ENCODE results near the gene PTGIR. TPM values are rescaled to one million over a fixed set of nuclear protein-coding genes. Genes with fewer than 3 reads are reported as not detected.

The PTGIR gene
- total RNA-seq, 2 experiments from 2014 or later, result 16.3 to 17.2 TPM

DNA sequence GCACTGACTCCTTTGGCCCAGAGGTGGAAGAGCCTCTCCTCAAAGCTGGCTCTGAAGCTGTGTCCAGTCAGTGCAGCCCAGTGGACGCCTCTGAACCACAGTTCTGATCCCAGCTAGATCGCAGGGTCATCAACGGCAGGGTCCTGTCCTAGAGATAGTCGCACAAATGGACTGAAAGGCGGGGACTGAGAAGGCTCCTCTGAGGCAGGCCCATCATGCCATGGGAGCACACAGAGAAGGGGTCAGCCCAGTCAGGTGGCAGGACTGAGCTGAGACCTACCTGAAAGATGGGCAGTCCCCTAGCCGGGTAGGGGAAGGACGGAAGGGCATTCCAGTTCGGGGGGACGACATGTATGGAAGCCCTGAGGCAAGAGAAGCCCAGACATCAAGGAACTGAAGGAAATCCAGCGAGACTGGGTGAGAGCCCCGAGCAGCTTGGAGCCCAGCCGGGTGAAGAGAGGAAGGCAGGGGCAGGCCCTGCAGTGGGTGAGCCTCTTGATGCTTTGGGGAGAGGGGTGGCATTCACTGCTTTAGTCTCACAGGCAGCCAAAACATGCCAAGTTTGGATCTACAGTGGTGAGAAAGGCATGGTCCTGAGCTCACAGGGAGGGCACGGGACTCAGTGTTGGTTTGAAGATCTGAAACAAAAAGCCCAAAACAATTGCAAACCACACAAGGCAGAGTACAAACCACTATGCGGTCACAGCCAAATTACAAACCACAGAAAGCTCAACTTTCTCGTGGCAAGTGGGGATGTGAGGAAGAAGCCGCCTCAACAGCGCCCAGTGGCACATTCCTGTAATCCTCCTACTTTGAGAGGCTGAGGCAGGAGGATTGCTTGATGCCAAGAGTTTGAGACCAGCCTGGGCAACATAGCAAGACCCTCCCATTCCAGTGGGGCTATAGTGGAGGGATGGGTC, 13.8 kb downstream of the PTGIR start:
- intact Hi-C loops (cut with micrococcal nuclease), result no loop called here
- Mint-ChIP-seq H3K4me1 (ENCODE audit: low read depth) (peaks cover 65% of the 10 kb centered on the region), H3K27ac (peak overlapping the region; percentile 80), H3K9me3 (no peaks in the 10 kb centered on the region), H3K27me3 (ENCODE audit: low read depth) (no peaks in the 10 kb centered on the region), H3K4me3 (peak overlapping the region; percentile 7), H3K36me3 (ENCODE audit: low read depth) (peaks cover 46% of the 10 kb centered on the region)
- CTCF ChIA-PET, result interaction anchor here (0.6 to 10.9 kb wide), 8 partner anchors 9 to 140 kb away, joined by 3 to 178 read pairs (median 5); partner anchors contain the start of gene DACT3
- peak; percentile 61 for DNase-seq

DNA sequence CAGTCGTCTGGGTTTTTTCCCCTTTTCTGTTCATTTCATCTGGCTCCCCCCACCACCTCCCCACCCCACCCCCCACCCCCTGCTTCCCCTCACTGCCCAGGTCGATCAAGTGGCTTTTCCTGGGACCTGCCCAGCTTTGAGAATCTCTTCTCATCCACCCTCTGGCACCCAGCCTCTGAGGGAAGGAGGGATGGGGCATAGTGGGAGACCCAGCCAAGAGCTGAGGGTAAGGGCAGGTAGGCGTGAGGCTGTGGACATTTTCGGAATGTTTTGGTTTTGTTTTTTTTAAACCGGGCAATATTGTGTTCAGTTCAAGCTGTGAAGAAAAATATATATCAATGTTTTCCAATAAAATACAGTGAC, 14.5 kb downstream of the PTGIR start:
- Mint-ChIP-seq H3K4me3 (no peak overlapping the region), H3K36me3 (ENCODE audit: low read depth) (peaks cover 46% of the 10 kb centered on the region), H3K27me3 (ENCODE audit: low read depth) (no peaks in the 10 kb centered on the region), H3K27ac (peak overlapping the region; percentile 80), H3K9me3 (no peaks in the 10 kb centered on the region), H3K4me1 (ENCODE audit: low read depth) (peaks cover 63% of the 10 kb centered on the region)
- no peak for DNase-seq
- intact Hi-C loops (cut with micrococcal nuclease), result no loop called here
- CTCF ChIA-PET, result interaction anchor here (1.3 to 10.9 kb wide), 3 partner anchors 51 to 141 kb away, joined by 3 to 178 read pairs (median 3); partner anchors contain the start of gene DACT3

DNA sequence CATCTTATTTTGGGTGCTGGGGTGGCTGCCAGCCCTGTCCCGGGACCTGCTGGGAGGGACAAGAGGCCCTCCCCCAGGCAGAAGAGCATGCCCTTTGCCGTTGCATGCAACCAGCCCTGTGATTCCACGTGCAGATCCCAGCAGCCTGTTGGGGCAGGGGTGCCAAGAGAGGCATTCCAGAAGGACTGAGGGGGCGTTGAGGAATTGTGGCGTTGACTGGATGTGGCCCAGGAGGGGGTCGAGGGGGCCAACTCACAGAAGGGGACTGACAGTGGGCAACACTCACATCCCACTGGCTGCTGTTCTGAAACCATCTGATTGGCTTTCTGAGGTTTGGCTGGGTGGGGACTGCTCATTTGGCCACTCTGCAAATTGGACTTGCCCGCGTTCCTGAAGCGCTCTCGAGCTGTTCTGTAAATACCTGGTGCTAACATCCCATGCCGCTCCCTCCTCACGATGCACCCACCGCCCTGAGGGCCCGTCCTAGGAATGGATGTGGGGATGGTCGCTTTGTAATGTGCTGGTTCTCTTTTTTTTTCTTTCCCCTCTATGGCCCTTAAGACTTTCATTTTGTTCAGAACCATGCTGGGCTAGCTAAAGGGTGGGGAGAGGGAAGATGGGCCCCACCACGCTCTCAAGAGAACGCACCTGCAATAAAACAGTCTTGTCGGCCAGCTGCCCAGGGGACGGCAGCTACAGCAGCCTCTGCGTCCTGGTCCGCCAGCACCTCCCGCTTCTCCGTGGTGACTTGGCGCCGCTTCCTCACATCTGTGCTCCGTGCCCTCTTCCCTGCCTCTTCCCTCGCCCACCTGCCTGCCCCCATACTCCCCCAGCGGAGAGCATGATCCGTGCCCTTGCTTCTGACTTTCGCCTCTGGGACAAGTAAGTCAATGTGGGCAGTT, 15.1 kb downstream of the PTGIR start:
- Mint-ChIP-seq H3K27me3 (ENCODE audit: low read depth) (no peaks in the 10 kb centered on the region), H3K4me1 (ENCODE audit: low read depth) (peaks cover 63% of the 10 kb centered on the region), H3K4me3 (no peak overlapping the region), H3K36me3 (ENCODE audit: low read depth) (peaks cover 46% of the 10 kb centered on the region), H3K9me3 (no peaks in the 10 kb centered on the region), H3K27ac (no peak overlapping the region)
- DNase-seq, result no peak
- CTCF ChIA-PET, result interaction anchor here (10.9 kb wide), 1 partner anchor 52 kb away, joined by 178 read pairs; the partner anchor contains the start of gene DACT3
- intact Hi-C loops (cut with micrococcal nuclease), result no loop called here

DNA sequence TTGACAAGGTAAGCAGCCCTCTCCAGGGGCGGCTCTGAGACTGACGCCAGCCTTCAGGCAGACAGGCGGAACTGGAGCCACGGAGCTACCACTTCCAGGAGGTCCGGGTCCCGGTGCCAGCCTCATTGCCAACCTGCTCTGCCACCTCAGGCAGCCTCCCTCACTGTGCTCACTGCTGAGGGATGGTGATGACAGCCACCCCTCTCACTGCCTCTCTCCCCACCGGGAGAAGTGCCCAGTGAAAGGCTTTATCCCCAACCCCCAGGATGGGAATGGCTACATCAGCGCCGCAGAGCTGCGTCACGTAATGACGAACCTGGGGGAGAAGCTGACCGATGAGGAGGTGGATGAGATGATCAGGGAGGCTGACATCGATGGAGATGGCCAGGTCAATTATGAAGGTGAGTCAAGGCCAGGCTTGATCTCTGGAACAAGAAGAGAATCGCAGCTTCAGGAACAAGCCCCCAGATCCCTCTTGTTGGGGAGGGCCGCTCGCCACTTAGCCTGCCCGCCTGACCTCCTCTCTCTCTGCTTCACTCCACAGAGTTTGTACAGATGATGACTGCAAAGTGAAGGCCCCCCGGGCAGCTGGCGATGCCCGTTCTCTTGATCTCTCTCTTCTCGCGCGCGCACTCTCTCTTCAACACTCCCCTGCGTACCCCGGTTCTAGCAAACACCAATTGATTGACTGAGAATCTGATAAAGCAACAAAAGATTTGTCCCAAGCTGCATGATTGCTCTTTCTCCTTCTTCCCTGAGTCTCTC, 16.1 kb downstream of the PTGIR start:
- Mint-ChIP-seq H3K27ac (peak overlapping the region; percentile 53), H3K27me3 (ENCODE audit: low read depth) (no peaks in the 10 kb centered on the region), H3K4me1 (ENCODE audit: low read depth) (peaks cover 62% of the 10 kb centered on the region), H3K36me3 (ENCODE audit: low read depth) (peaks cover 46% of the 10 kb centered on the region), H3K4me3 (no peak overlapping the region), H3K9me3 (no peaks in the 10 kb centered on the region)
- CTCF ChIA-PET, result no interaction called here
- no peak for DNase-seq
- intact Hi-C loops (cut with micrococcal nuclease), result no loop called here

DNA sequence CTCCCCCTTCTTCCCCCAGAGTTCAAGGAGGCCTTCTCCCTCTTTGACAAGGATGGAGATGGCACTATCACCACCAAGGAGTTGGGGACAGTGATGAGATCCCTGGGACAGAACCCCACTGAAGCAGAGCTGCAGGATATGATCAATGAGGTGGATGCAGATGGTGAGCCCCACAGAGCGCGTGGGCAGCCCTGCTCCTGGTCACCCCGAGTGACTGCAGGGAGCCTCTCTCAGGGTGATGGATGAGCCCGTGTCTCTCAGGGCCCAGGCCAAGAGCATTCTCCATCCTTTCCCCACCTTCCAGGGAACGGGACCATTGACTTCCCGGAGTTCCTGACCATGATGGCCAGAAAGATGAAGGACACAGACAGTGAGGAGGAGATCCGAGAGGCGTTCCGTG, 16.7 kb downstream of the PTGIR start:
- Mint-ChIP-seq H3K36me3 (ENCODE audit: low read depth) (peaks cover 50% of the 10 kb centered on the region), H3K27me3 (ENCODE audit: low read depth) (no peaks in the 10 kb centered on the region), H3K4me3 (no peak overlapping the region), H3K27ac (no peak overlapping the region), H3K4me1 (ENCODE audit: low read depth) (peaks cover 67% of the 10 kb centered on the region), H3K9me3 (no peaks in the 10 kb centered on the region)
- DNase-seq, result no peak
- CTCF ChIA-PET, result interaction anchor here (2.4 kb wide), 1 partner anchor 8 kb away, joined by 12 read pairs; no protein-coding TSS in a partner anchor
- intact Hi-C loops (cut with micrococcal nuclease), result no loop called here

DNA sequence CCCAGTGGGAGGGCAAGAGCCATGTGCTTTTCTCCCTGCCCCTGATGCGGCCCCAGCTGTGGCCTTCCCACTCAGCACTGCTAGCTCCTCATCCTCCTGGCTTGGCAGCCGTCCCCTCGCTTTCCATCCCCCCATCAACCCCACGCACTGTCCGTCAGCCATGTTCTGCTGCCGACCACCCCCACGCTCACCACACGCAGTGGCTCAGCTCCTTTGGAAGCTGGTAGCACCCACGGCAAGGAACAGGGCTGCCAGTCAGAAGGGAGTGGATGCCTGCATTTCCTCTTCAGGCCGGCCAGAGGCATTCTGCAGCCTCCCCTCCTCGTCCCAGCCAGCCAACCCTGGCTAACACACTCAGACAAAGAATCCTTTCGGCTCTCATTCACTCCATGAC, 17.4 kb downstream of the PTGIR start:
- no peak overlapping the region for H3K4me3 Mint-ChIP-seq
- intact Hi-C loops (cut with micrococcal nuclease), result no loop called here
- CTCF ChIA-PET, result interaction anchor here (1.0 to 2.4 kb wide), 4 partner anchors 9 to 121 kb away, joined by 3 to 12 read pairs (median 6); partner anchors contain the start of gene DACT3
- H3K27ac Mint-ChIP-seq, result peak overlapping the region; percentile 11
- H3K36me3 Mint-ChIP-seq (ENCODE audit: low read depth), result peaks cover 52% of the 10 kb centered on the region
- H3K27me3 Mint-ChIP-seq (ENCODE audit: low read depth), result no peaks in the 10 kb centered on the region
- H3K9me3 Mint-ChIP-seq, result no peaks in the 10 kb centered on the region
- DNase-seq, result no peak
- H3K4me1 Mint-ChIP-seq (ENCODE audit: low read depth), result peaks cover 69% of the 10 kb centered on the region

DNA sequence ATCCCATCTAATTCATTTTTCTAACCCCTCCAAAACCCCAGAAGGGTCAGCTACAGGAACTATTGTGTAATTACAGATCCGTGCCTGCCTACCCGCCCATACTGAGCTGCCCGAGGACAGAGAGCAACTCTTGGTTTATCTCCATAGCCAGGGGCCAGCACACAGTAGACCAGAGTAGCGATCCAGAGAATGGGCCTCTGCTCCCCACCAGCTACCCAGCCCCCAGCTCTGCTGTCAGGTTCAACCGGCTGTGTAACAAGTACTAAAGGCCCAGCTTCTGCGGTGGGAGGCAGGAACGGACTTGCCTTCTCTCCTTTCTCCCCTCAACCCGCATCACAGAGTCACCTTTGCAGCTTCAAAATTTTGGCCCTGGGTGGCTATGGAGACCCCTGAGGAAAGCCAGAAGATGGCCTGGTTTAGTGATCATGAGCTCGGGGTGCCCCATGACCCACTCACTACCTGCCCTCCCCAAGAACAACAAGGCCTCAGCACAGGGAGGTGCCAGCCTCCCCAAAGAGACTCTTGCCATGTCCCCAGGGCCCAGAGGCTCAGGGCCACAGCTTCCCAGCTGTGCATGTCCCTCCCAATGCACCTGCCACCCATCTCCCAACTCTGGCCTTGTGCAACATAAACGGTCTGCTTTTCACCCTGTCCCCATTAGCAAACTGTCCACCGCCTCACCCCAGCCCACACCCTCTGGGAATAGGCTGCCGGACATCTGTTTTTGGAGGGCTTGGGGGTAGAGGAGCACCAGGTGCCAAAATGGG, 18.0 kb downstream of the PTGIR start:
- DNase-seq, result no peak
- intact Hi-C loops (cut with micrococcal nuclease), result no loop called here
- peaks cover 56% of the 10 kb centered on the region for H3K36me3 Mint-ChIP-seq (ENCODE audit: low read depth)
- H3K4me3 Mint-ChIP-seq, result no peak overlapping the region
- H3K4me1 Mint-ChIP-seq (ENCODE audit: low read depth), result peaks cover 68% of the 10 kb centered on the region
- H3K9me3 Mint-ChIP-seq, result no peaks in the 10 kb centered on the region
- H3K27me3 Mint-ChIP-seq (ENCODE audit: low read depth), result no peaks in the 10 kb centered on the region
- CTCF ChIA-PET, result interaction anchor here (0.7 to 2.4 kb wide), 6 partner anchors 10 to 122 kb away, joined by 3 to 12 read pairs (median 3); partner anchors contain the start of gene DACT3
- H3K27ac Mint-ChIP-seq, result no peak overlapping the region

DNA sequence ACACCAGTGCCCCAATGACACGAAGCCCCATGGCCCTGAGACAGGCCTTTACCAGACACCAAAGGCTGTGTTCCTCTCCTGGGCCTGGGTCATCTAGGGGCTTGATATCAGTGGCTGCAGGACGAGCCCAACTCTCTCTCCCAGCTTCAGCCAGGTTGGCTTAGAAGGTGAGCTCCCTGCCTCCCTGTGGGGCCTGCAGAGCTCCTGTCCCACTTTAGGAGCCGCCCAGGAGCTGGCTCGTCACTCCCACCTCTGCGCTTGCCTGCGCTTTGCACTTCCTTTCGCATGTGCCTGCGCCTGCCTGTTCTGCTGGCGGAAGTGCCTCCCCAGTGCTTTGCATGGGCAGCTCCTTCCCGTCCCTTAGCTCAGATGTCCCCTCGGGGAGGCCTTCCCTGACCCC, 18.9 kb downstream of the PTGIR start:
- peaks cover 60% of the 10 kb centered on the region for H3K4me1 Mint-ChIP-seq (ENCODE audit: low read depth)
- H3K9me3 Mint-ChIP-seq, result no peaks in the 10 kb centered on the region
- H3K4me3 Mint-ChIP-seq, result no peak overlapping the region
- CTCF ChIA-PET, result interaction anchor here (0.9 to 2.4 kb wide), 6 partner anchors 11 to 123 kb away, joined by 3 to 12 read pairs (median 3); partner anchors contain the start of gene DACT3
- peaks cover 53% of the 10 kb centered on the region for H3K36me3 Mint-ChIP-seq (ENCODE audit: low read depth)
- intact Hi-C loops (cut with micrococcal nuclease), result no loop called here
- H3K27ac Mint-ChIP-seq, result no peak overlapping the region
- no peaks in the 10 kb centered on the region for H3K27me3 Mint-ChIP-seq (ENCODE audit: low read depth)
- DNase-seq, result no peak

DNA sequence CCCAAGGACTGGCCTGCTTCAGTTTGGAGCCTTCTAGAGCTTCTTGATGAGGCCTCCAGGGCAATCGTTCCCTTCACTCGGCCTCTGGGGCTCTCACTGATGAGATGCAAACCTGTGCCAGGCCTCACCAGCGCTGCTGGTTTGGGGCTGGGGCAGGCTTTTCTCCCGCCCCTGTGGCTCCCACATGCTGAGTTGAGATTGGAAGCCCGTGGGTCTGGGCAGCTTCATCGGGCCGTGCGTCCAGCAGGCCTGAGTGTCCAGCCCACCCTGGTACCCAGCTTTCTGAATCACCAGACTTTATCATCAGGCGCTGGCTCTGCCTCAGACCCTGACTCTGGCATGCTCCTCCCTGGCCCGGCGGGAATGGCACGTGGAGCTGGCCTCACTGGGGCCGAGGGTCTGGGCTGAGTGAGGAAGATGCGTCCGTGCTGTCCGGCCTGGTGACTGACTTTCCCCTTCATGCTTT, 19.5 kb downstream of the PTGIR start:
- Mint-ChIP-seq H3K4me1 (ENCODE audit: low read depth) (peaks cover 53% of the 10 kb centered on the region), H3K27ac (no peak overlapping the region), H3K9me3 (no peaks in the 10 kb centered on the region), H3K27me3 (ENCODE audit: low read depth) (no peaks in the 10 kb centered on the region), H3K4me3 (no peak overlapping the region), H3K36me3 (ENCODE audit: low read depth) (peaks cover 48% of the 10 kb centered on the region)
- intact Hi-C loops (cut with micrococcal nuclease), result no loop called here
- CTCF ChIA-PET, result interaction anchor here (0.6 to 1.5 kb wide), 5 partner anchors 9 to 149 kb away, joined by 3 to 4 read pairs (median 3); partner anchors contain the start of gene DACT3
- DNase-seq, result no peak

DNA sequence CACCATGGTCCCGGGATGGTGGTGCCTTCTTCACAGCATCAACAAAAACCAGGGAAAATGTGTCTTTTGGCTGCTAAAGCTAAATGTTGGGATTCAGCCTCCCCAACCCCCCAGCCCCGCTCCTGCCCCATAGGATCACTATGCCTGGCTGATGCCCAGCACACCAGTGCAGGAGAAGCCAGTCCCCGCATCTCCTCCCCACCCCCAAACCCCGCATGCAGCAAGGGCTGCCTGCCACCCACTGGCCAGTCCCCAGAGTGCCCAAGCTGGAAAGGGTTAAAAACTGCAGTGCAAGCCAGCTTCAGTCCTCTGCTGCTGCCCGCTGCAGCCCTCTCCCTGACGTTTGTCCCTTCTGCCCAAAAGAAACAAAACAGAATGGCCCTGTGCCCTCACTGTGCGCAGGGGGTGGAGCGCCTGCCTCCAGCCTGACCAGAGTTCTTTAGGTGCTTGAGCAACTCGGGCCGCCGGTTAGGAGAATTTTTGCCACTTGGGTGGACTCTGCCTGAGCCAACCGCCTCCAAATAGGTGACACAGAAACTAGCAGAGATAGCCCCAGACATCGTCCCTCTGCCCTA, 20.0 kb downstream of the PTGIR start:
- Mint-ChIP-seq H3K27ac (no peak overlapping the region), H3K9me3 (no peaks in the 10 kb centered on the region), H3K4me1 (ENCODE audit: low read depth) (peaks cover 53% of the 10 kb centered on the region), H3K27me3 (ENCODE audit: low read depth) (no peaks in the 10 kb centered on the region), H3K36me3 (ENCODE audit: low read depth) (peaks cover 45% of the 10 kb centered on the region), H3K4me3 (no peak overlapping the region)
- CTCF ChIA-PET, result interaction anchor here (0.6 to 1.5 kb wide), 4 partner anchors 9 to 149 kb away, joined by 3 to 4 read pairs (median 3); partner anchors contain the start of gene DACT3
- DNase-seq, result no peak
- intact Hi-C loops (cut with micrococcal nuclease), result no loop called here
